ENCODE data around the gene TIMM10.

GRCh38 chr11:57542582-57542981 lies 12.0 kb upstream of the TIMM10 start:
- no peak for TF ChIP-seq POLR2A (IDR thresholded peaks at IDR 0.05)
- TF ChIP-seq CTCF (IDR thresholded peaks at IDR 0.05) = no peak
